PFSK-1 (cell line): ENCODE results near the gene N4BP2.

Experiments
- FOXP2 ChIP-seq: optimal IDR thresholded peaks from 2 replicates; pipeline ENCODE3; 2011; ENCODE audit warnings: borderline replicate concordance, control low read depth, inconsistent platforms; ENCODE audit not compliant: insufficient read depth; ENCODE audit errors: extremely low read length, extremely low read depth
- POLR2AphosphoS5 ChIP-seq: IDR thresholded peaks from 2 replicates; pipeline ENCODE4 v1.6.1; 2012; ENCODE audit warnings: low read depth, mild to moderate bottlenecking, control low read depth, low read length, moderate library complexity
- REST ChIP-seq, 2 experiments: IDR thresholded peaks; 2 replicates each; pipeline versions ENCODE4 v1.6.1 to v1.8.0; 2011 to 2012; ENCODE audit warnings: low read depth in 2 of 2, low read length in 2 of 2, control low read depth in 1 of 2, inconsistent platforms in 1 of 2, mild to moderate bottlenecking in 1 of 2, moderate library complexity in 1 of 2; ENCODE audit not compliant: insufficient read depth in 1 of 2
- SIN3A ChIP-seq: IDR thresholded peaks from 2 replicates; pipeline ENCODE4 v1.6.1; 2012; ENCODE audit warnings: mild to moderate bottlenecking, low read length, moderate library complexity, borderline replicate concordance; ENCODE audit not compliant: insufficient read depth
- TAF1 ChIP-seq: IDR thresholded peaks from 2 replicates; pipeline ENCODE4 v1.6.1; 2012; ENCODE audit warnings: low read length, control low read depth, borderline replicate concordance; ENCODE audit not compliant: insufficient read depth

Gene N4BP2

DNA sequence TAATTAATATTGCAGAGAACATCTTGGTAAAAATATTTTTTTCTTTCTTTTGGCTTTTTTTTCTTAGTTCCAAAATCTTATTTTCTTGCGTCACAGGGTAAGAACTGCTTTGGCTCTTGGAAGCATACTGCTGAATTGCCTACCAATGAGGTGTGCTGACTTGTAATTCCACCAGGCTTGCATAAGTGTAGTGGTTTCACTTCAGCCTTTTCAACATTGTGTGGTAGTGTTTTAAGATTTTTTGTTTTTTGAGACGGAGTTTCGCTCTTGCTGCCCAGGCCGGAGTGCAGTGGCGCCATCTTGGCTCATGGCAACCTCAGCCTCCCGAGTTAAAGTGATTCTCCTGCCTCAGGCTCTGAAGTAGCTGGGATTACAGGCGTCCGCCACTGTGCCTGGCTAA is 42.4 kb downstream of the N4BP2 start:
- no peak for TF ChIP-seq POLR2AphosphoS5
- TF ChIP-seq FOXP2: no peak
- TF ChIP-seq TAF1: no peak
- TF ChIP-seq REST (IDR thresholded peaks at IDR 0.05; ENCODE audit: insufficient read depth in 1 of 2, low read depth in 2 of 2, low read length in 2 of 2): no peak
- TF ChIP-seq SIN3A: no peak

GRCh38 chr4:40112027-40112792 is 55.6 kb downstream of the N4BP2 start:
- TF ChIP-seq FOXP2 (no peak), POLR2AphosphoS5 (no peak), SIN3A (no peak), REST (IDR thresholded peaks at IDR 0.05; ENCODE audit: insufficient read depth in 1 of 2, low read depth in 2 of 2, low read length in 2 of 2) (no peak), TAF1 (no peak)

- TF ChIP-seq SIN3A: no peak
- TF ChIP-seq FOXP2: no peak
- no peak for TF ChIP-seq REST (IDR thresholded peaks at IDR 0.05; ENCODE audit: insufficient read depth in 1 of 2, low read depth in 2 of 2, low read length in 2 of 2)
These were observed 57.6 kb downstream of the N4BP2 start for GRCh38 chr4:40114206-40114605.

- TF ChIP-seq SIN3A (no peak), POLR2AphosphoS5 (no peak), TAF1 (no peak), FOXP2 (no peak)
These were observed 62.2 kb downstream of the N4BP2 start for GRCh38 chr4:40118861-40119260.

- TF ChIP-seq POLR2AphosphoS5 (no peak), REST (IDR thresholded peaks at IDR 0.05; ENCODE audit: insufficient read depth in 1 of 2, low read depth in 2 of 2, low read length in 2 of 2) (no peak), SIN3A (no peak), FOXP2 (no peak), TAF1 (no peak)
These were observed 62.7 kb downstream of the N4BP2 start for GRCh38 chr4:40119344-40119743.
